Trophoblast cell (in vitro differentiated cells and primary cell): ENCODE data around the gene GRAPL.
"Not testable (repeated sequence)": the region's sequence is repeated elsewhere in the genome, so short reads cannot be mapped to it uniquely, and the experiment has no call there.

Source experiments
- DNase-seq, 2 donors: peaks; one replicate each; pipeline ENCODE4 v3.0.0-alpha.2; 2016
- H2AFZ ChIP-seq: 2 replicates; pipeline ENCODE4 v1.6.1; 2013; ENCODE audit warnings: low read length, moderate library complexity, mild to moderate bottlenecking; ENCODE audit not compliant: insufficient read depth, poor library complexity
- H2AK5ac ChIP-seq: 2 replicates; pipeline ENCODE4 v1.6.1; 2013; ENCODE audit warnings: mild to moderate bottlenecking, low read length
- H2BK120ac ChIP-seq: 2 replicates; pipeline ENCODE4 v1.6.1; 2013; ENCODE audit warnings: low read length, mild to moderate bottlenecking, moderate library complexity; ENCODE audit not compliant: insufficient read depth, poor library complexity
- H2BK12ac ChIP-seq: 2 replicates; pipeline ENCODE4 v1.6.1; 2013; ENCODE audit warnings: mild to moderate bottlenecking, low read length, moderate library complexity
- H2BK5ac ChIP-seq: 2 replicates; pipeline ENCODE4 v1.6.1; 2013; ENCODE audit warnings: low read length, low read depth, moderate library complexity, mild to moderate bottlenecking; ENCODE audit not compliant: poor library complexity
- H3K14ac ChIP-seq: 2 replicates; pipeline ENCODE4 v1.6.1; 2013; ENCODE audit warnings: mild to moderate bottlenecking, low read length
- H3K18ac ChIP-seq: 2 replicates; pipeline ENCODE4 v1.6.1; 2013; ENCODE audit warnings: mild to moderate bottlenecking, low read length
- H3K23ac ChIP-seq: 2 replicates; pipeline ENCODE4 v1.6.1; 2013; ENCODE audit warnings: low read length
- H3K27ac ChIP-seq: 2 replicates; pipeline ENCODE4 v1.5.1; 2013; ENCODE audit warnings: low read depth, mild to moderate bottlenecking, inconsistent platforms, low read length, moderate library complexity
- H3K27me3 ChIP-seq: 2 replicates; pipeline ENCODE4 v1.6.1; 2013; ENCODE audit warnings: inconsistent platforms, mild to moderate bottlenecking, low read length, moderate library complexity; ENCODE audit not compliant: insufficient read depth
- H3K36me3 ChIP-seq, 2 experiments: 1 replicate in 1 of 2; 2 replicates in 1 of 2; pipeline ENCODE4 v1.6.1; 2013; ENCODE audit warnings: low read length in 2 of 2, mild to moderate bottlenecking in 2 of 2, moderate library complexity in 1 of 2; ENCODE audit not compliant: insufficient read depth in 2 of 2, control insufficient read depth in 1 of 2
- H3K4ac ChIP-seq: 2 replicates; pipeline ENCODE4 v1.6.1; 2013; ENCODE audit warnings: low read depth, mild to moderate bottlenecking, low read length, moderate library complexity
- H3K4me1 ChIP-seq, 2 experiments: 1 replicate in 1 of 2; 2 replicates in 1 of 2; pipeline ENCODE4 v1.6.1; 2013; ENCODE audit warnings: low read length in 2 of 2, mild to moderate bottlenecking in 2 of 2, moderate library complexity in 1 of 2; ENCODE audit not compliant: insufficient read depth in 2 of 2, control insufficient read depth in 1 of 2
- H3K4me2 ChIP-seq: 2 replicates; pipeline ENCODE4 v1.6.1; 2013; ENCODE audit warnings: inconsistent platforms, mild to moderate bottlenecking, low read length, moderate library complexity
- H3K4me3 ChIP-seq: 2 replicates; pipeline ENCODE4 v1.5.1; 2013; ENCODE audit warnings: mild to moderate bottlenecking, low read depth, low read length, inconsistent platforms
- H3K79me1 ChIP-seq: one replicate; pipeline ENCODE4 v1.6.1; 2013; ENCODE audit warnings: low read length
- H3K79me2 ChIP-seq: 2 replicates; pipeline ENCODE4 v1.6.1; 2013; ENCODE audit warnings: low read length, mild to moderate bottlenecking; ENCODE audit not compliant: control insufficient read depth, insufficient read depth, poor library complexity
- H3K9ac ChIP-seq: 2 replicates; pipeline ENCODE4 v1.6.1; 2013; ENCODE audit warnings: mild to moderate bottlenecking, low read length
- H3K9me3 ChIP-seq: 2 replicates; pipeline ENCODE4 v1.6.1; 2013; ENCODE audit warnings: low read depth, mild to moderate bottlenecking, control low read depth, inconsistent platforms, low read length; ENCODE audit not compliant: insufficient read depth
- H4K12ac ChIP-seq: 2 replicates; pipeline ENCODE4 v1.6.1; 2013; ENCODE audit warnings: low read depth, mild to moderate bottlenecking, low read length, moderate library complexity
- H4K8ac ChIP-seq: 2 replicates; pipeline ENCODE4 v1.6.1; 2013; ENCODE audit warnings: low read depth, mild to moderate bottlenecking, low read length, moderate library complexity
- H4K91ac ChIP-seq: one replicate; pipeline ENCODE4 v1.6.1; 2013; ENCODE audit warnings: low read depth, mild to moderate bottlenecking, low read length, moderate library complexity
- WGBS: extraction: QIAGEN DNeasy Blood & Tissue Kit; methylation state at CpG from one replicate; pipeline ENCODE4 v1.1.7; 2013; ENCODE audit warnings: missing lambda C conversion rate; ENCODE audit not compliant: insufficient read length, insufficient coverage; ENCODE audit errors: extremely low coverage; 5-methylcytosine and 5-hydroxymethylcytosine counted together

The GRAPL gene

DNA sequence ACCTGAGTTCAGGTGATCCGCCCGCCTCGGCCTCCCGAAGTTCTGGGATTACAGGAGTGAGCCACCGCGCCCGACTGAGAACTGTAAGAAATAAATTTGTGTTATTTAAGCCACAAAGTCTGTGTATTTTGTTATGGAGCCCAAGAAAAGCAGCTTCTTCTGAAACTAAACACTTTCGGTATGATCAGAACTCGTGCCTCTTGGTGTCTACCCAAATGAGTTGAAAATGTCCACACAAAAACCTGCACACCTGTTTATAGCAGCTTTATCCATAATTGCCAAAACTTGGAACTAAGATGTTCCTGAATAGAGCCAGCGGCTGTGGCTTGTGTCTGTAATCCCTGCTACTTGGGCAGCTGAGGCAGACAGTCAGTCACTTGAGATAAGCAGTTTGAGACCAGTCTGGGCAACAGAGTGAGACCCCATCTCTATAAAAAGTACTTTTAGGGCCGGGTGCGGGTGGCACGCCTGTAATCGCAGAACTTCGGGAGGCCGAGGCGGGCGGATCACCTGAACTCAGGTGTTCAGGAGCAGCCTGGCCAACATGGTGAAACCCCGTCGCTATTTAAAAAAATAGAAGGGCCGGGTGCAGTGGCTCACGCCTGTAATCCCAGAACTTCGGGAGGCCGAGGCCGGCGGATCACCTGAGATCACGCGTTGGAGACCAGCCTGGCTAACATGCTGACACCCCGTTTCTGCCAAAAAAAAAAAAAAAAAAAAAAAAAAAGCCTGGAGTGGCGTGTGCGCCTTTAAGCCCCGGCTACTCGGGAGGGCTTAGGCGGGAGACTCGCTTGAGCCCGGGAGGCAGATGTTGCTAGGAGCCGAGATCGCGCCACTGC is 61.7 kb downstream of the GRAPL start:
- not testable (repeated sequence) for H3K9me3 ChIP-seq, H4K12ac ChIP-seq, H3K18ac ChIP-seq, H4K8ac ChIP-seq, H3K79me2 ChIP-seq, H3K27ac ChIP-seq, H2BK12ac ChIP-seq, H3K9ac ChIP-seq, H2AFZ ChIP-seq, DNase-seq, H3K4ac ChIP-seq, H3K36me3 ChIP-seq, H2AK5ac ChIP-seq, H4K91ac ChIP-seq, H3K4me3 ChIP-seq, H2BK5ac ChIP-seq, H2BK120ac ChIP-seq, H3K14ac ChIP-seq, H3K4me2 ChIP-seq, H3K23ac ChIP-seq, H3K79me1 ChIP-seq, H3K4me1 ChIP-seq, H3K27me3 ChIP-seq
- WGBS: no CpG with 5 or more reads among the region's 39 CpGs

DNA sequence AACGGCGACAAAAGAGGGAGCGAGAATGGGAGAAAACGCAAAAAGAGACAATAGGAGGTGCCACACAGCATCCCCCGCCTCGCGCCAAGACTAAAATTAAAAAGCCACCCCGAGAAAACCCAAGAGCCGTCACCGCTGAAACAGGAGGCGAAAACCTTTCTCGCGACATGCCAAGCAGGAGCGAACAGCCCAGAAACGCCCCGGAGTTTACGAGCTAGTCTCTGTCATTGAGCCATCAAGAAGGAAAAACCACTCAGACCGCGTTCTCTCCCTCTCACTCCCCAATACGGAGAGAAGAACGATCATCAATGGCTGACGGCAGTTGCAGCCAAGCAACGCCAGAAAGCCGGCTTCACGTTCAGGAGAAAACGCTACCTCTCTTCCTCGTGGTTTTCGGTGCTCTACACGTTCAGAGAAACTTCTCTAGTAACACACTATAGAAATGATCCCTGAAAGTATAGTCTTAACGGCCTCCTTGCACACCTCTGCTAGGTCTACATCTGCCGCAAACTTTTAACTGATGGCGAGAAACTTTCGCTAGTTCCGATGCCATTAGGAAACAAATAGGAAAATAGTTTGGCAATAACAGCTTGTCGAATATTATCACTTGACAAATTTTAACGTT is 62.5 kb downstream of the GRAPL start:
- H3K4ac ChIP-seq, H3K36me3 ChIP-seq, H4K12ac ChIP-seq, H3K27me3 ChIP-seq, H2BK120ac ChIP-seq, H2AFZ ChIP-seq, H3K23ac ChIP-seq, H3K27ac ChIP-seq, H3K18ac ChIP-seq, H3K9me3 ChIP-seq, H4K91ac ChIP-seq, DNase-seq, H2BK12ac ChIP-seq, H4K8ac ChIP-seq, H3K79me2 ChIP-seq, H3K4me1 ChIP-seq, H3K79me1 ChIP-seq, H3K9ac ChIP-seq, H3K14ac ChIP-seq, H2BK5ac ChIP-seq, H3K4me3 ChIP-seq, H3K4me2 ChIP-seq, H2AK5ac ChIP-seq: not testable (repeated sequence)
- no CpG with 5 or more reads among the region's 36 CpGs for whole genome bisulfite sequencing

DNA sequence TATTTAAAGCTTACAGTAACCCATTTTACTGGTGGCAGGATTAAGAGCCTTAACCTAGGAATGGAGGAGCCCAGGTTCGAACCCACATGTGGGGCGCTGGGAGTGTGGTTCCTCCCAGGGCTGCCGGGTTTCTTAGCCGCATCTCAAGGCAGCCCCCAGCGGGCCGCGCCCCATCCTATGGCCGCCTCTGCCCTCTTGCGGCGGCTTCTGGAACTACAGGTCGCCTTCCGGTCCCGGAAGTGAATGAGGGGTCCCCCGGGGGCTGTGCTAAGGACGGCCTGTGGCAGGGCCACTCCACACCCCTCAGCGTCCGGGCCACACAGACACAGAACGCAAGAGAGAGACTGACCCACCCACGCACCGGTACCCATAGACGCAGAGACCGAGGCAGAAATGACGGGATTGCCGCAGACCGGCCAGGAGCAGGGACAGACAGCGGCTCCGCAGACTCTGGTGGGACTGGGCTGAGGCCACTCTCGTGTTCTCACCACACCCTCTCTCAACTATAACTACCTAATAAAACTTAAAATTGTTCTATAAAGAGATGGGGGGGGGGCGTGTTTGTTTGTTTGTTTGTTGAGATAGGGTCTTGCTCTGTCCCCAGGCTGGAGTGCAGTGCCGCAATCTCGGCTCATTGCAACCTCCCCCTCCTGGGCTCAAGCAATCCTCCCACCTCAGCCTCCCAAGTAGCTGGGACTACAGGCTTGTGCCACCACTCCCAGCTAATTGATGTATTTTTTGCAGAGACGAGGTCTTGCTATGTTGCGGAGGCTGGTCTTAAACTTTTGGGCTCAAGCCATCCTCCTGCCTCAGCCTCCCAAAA is 69.2 kb downstream of the GRAPL start:
- peak overlapping the region; percentile 57 for H3K4me3 ChIP-seq
- H3K14ac ChIP-seq: peak overlapping the region; percentile 67
- DNase-seq, H3K79me2 ChIP-seq, H2BK12ac ChIP-seq, H3K4ac ChIP-seq, H3K27me3 ChIP-seq, H3K4me1 ChIP-seq, H3K36me3 ChIP-seq, H3K79me1 ChIP-seq, H3K23ac ChIP-seq, H2AK5ac ChIP-seq, H3K9ac ChIP-seq, H3K18ac ChIP-seq, H3K9me3 ChIP-seq, H3K27ac ChIP-seq: not testable (repeated sequence)
- peak overlapping the region; percentile 35 for H2AFZ ChIP-seq
- H2BK5ac ChIP-seq: peak overlapping the region; percentile 52
- WGBS: no CpG with 5 or more reads among the region's 33 CpGs
- H4K91ac ChIP-seq: peak overlapping the region; percentile 74
- H4K12ac ChIP-seq: peak overlapping the region; percentile 74
- H3K4me2 ChIP-seq: peak overlapping the region; percentile 39
- H4K8ac ChIP-seq: peak overlapping the region; percentile 88
- peak overlapping the region; percentile 24 for H2BK120ac ChIP-seq

DNA sequence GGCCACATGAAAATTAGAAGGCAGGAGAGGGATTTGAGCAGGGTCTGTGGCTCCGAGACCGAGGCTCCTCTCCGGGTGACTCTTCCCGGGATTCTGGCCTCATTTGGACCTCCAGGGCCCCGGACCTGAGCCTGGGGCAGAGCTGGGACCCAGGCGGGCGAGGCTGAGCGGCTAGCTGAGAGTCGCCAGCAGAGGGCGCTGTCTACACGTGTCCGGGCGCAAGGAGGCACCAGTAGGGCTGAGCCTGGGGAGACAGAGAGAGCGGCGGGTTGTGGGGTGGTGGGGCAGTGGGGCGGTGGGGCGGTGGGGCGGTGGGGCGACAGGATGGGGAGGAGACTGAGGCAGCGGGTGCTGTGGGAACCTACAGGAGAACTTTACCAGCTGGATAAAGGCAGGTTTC is 75.1 kb downstream of the GRAPL start:
- H2BK12ac ChIP-seq, H3K36me3 ChIP-seq, H3K79me2 ChIP-seq, H3K18ac ChIP-seq, H3K4me2 ChIP-seq, H4K91ac ChIP-seq, H3K9ac ChIP-seq, H2AK5ac ChIP-seq, DNase-seq, H3K14ac ChIP-seq, H3K4me1 ChIP-seq, H2AFZ ChIP-seq, H2BK5ac ChIP-seq, H3K4ac ChIP-seq, H4K12ac ChIP-seq, H3K27ac ChIP-seq, H2BK120ac ChIP-seq, H3K23ac ChIP-seq, H4K8ac ChIP-seq, H3K9me3 ChIP-seq, H3K4me3 ChIP-seq, H3K79me1 ChIP-seq, H3K27me3 ChIP-seq: not testable (repeated sequence)
- no CpG with 5 or more reads among the region's 20 CpGs for WGBS
